B cell (primary cell): ENCODE data around the gene CADM1.

Experiments used
- CTCF ChIP-seq: fragments of 200-600 bp; IDR thresholded peaks from one replicate; pipeline ENCODE4 v1.8.0; 2022; ENCODE audit warnings: antibody characterized with exemption, mild to moderate bottlenecking
- EZH2 ChIP-seq: IDR thresholded peaks from 2 replicates; pipeline ENCODE4 v1.6.1; 2012; ENCODE audit warnings: borderline replicate concordance, low read depth, mild to moderate bottlenecking, moderate library complexity, low read length; ENCODE audit not compliant: insufficient read depth, poor library complexity, severe bottlenecking

- TF ChIP-seq CTCF (no peak), EZH2 (no peak)
Measured at GRCh38 chr11:115153135-115153534, 351.1 kb downstream of the CADM1 start.
